ENCODE measurements around the gene HLCS.

HLCS gene

GRCh38 chr21:36883532-36884486, 82.7 kb downstream of the HLCS start:
- DNase-seq (ENCODE audit: low read depth in 2 of 3, low spot score in 2 of 3): no peak

- DNase-seq (ENCODE audit: low read depth in 2 of 3, low spot score in 2 of 3): no peak
Measured at GRCh38 chr21:36882776-36883175, 83.7 kb downstream of the HLCS start.

- no peak for DNase-seq (ENCODE audit: low read depth in 2 of 3, low spot score in 2 of 3)
Measured at GRCh38 chr21:36881228-36881627, 85.2 kb downstream of the HLCS start.

GRCh38 chr21:36879827-36880226, 86.6 kb downstream of the HLCS start:
- DNase-seq (ENCODE audit: low read depth in 2 of 3, low spot score in 2 of 3): no peak

GRCh38 chr21:36877741-36878140, 88.7 kb downstream of the HLCS start:
- no peak for DNase-seq (ENCODE audit: low read depth in 2 of 3, low spot score in 2 of 3)

- DNase-seq (ENCODE audit: low read depth in 2 of 3, low spot score in 2 of 3): no peak
Measured at GRCh38 chr21:36874665-36875064, 91.8 kb downstream of the HLCS start.

- DNase-seq (ENCODE audit: low read depth in 2 of 3, low spot score in 2 of 3): no peak
Measured at GRCh38 chr21:36873513-36873912, 93.0 kb downstream of the HLCS start.

GRCh38 chr21:36867291-36867905, 99.1 kb downstream of the HLCS start:
- DNase-seq (ENCODE audit: low read depth in 2 of 3, low spot score in 2 of 3): no peak

- DNase-seq (ENCODE audit: low read depth in 2 of 3, low spot score in 2 of 3): no peak
Measured at GRCh38 chr21:36866419-36866818, 100.0 kb downstream of the HLCS start.

- DNase-seq (ENCODE audit: low read depth in 2 of 3, low spot score in 2 of 3): no peak
Measured at GRCh38 chr21:36864974-36865373, 101.5 kb downstream of the HLCS start.

GRCh38 chr21:36863260-36863659, 103.2 kb downstream of the HLCS start:
- no peak for DNase-seq (ENCODE audit: low read depth in 2 of 3, low spot score in 2 of 3)

GRCh38 chr21:36861595-36862323, 104.7 kb downstream of the HLCS start:
- no peak for DNase-seq (ENCODE audit: low read depth in 2 of 3, low spot score in 2 of 3)

- DNase-seq (ENCODE audit: low read depth in 2 of 3, low spot score in 2 of 3): no peak
Measured at GRCh38 chr21:36860736-36861594, 105.5 kb downstream of the HLCS start.

GRCh38 chr21:36859744-36860501, 106.5 kb downstream of the HLCS start:
- no peak for DNase-seq (ENCODE audit: low read depth in 2 of 3, low spot score in 2 of 3)

GRCh38 chr21:36858320-36858957, 108.0 kb downstream of the HLCS start:
- DNase-seq (ENCODE audit: low read depth in 2 of 3, low spot score in 2 of 3): no peak

GRCh38 chr21:36856643-36857042, 109.8 kb downstream of the HLCS start:
- DNase-seq (ENCODE audit: low read depth in 2 of 3, low spot score in 2 of 3): no peak

GRCh38 chr21:36854391-36854790, 112.1 kb downstream of the HLCS start:
- DNase-seq (ENCODE audit: low read depth in 2 of 3, low spot score in 2 of 3): no peak

GRCh38 chr21:36852864-36853263, 113.6 kb downstream of the HLCS start:
- no peak for DNase-seq (ENCODE audit: low read depth in 2 of 3, low spot score in 2 of 3)

- DNase-seq (ENCODE audit: low read depth in 2 of 3, low spot score in 2 of 3): no peak
Measured at GRCh38 chr21:36852293-36852692, 114.2 kb downstream of the HLCS start.

GRCh38 chr21:36851121-36851520, 115.3 kb downstream of the HLCS start:
- no peak for DNase-seq (ENCODE audit: low read depth in 2 of 3, low spot score in 2 of 3)
